WERI-Rb-1 (cell line): ENCODE data around the gene CEP44.

Experiments
- DNase-seq: peaks from one replicate; pipeline ENCODE4 v3.0.0-alpha.2; 2020
- H3K27ac ChIP-seq: fragments of 250-450 bp; sonication (Bioruptor Pico); 2 replicates; pipeline ENCODE4 v1.5.1; 2020; ENCODE audit warnings: mild to moderate bottlenecking, moderate library complexity
- H3K27me3 ChIP-seq: fragments of 250-450 bp; sonication (Bioruptor Pico); 2 replicates; pipeline ENCODE4 v1.5.1; 2021; ENCODE audit warnings: mild to moderate bottlenecking, low read depth, moderate library complexity; ENCODE audit not compliant: insufficient read depth, severe bottlenecking
- H3K36me3 ChIP-seq: fragments of 250-450 bp; sonication (Bioruptor Pico); 2 replicates; pipeline ENCODE4 v1.5.1; 2020; ENCODE audit warnings: mild to moderate bottlenecking, moderate library complexity
- H3K4me3 ChIP-seq: 2 replicates; pipeline ENCODE4 v1.5.1; 2011; ENCODE audit warnings: low read depth, mild to moderate bottlenecking, control low read depth, low read length
- H3K9me3 ChIP-seq: fragments of 250-450 bp; sonication (Bioruptor Pico); 2 replicates; pipeline ENCODE4 v1.5.1; 2021; ENCODE audit warnings: mild to moderate bottlenecking, moderate library complexity; ENCODE audit not compliant: severe bottlenecking
- CTCF ChIP-seq: IDR thresholded peaks from 2 replicates; pipeline ENCODE4 v1.5.1; 2011; ENCODE audit warnings: low read depth, mild to moderate bottlenecking, control low read depth, inconsistent platforms, low read length

Gene CEP44

DNA sequence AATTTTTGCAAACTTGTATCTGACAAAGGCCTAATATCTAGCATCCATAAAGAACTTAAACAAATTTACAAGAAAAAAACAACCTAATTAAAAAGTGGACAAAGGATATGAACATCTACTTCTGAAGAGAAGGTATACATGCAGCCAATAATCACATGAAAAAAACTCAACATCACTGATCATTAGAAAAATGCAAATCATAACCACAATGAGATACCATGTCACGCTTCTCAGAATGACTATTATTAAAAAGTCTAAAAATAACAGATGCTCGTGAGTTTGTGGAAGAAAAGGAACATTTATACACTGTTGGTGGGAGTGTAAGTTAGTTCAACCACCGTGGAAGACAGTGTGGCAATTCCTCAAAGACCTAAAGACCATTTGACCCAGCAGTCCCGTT lies 24.0 kb downstream of the CEP44 start:
- Histone ChIP-seq H3K9me3 (no peaks in the 10 kb centered on the region), H3K27me3 (no peaks in the 10 kb centered on the region), H3K4me3 (no peak overlapping the region), H3K27ac (no peak overlapping the region), H3K36me3 (peaks cover 31% of the 10 kb centered on the region)
- DNase-seq, result no peak
- no peak for TF ChIP-seq CTCF

- Histone ChIP-seq H3K36me3 (peaks cover 12% of the 10 kb centered on the region), H3K27me3 (no peaks in the 10 kb centered on the region), H3K4me3 (no peak overlapping the region), H3K27ac (no peak overlapping the region), H3K9me3 (no peaks in the 10 kb centered on the region)
- TF ChIP-seq CTCF, result no peak
- no peak for DNase-seq
Observed at GRCh38 chr4:174312993-174313392, 29.3 kb downstream of the CEP44 start.

GRCh38 chr4:174314274-174314673 lies 30.6 kb downstream of the CEP44 start:
- no peaks in the 10 kb centered on the region for H3K27me3 ChIP-seq
- no peak for TF ChIP-seq CTCF
- DNase-seq, result no peak
- no peak overlapping the region for H3K4me3 ChIP-seq
- H3K36me3 ChIP-seq, result peaks cover 11% of the 10 kb centered on the region
- no peak overlapping the region for H3K27ac ChIP-seq
- H3K9me3 ChIP-seq, result no peaks in the 10 kb centered on the region

DNA sequence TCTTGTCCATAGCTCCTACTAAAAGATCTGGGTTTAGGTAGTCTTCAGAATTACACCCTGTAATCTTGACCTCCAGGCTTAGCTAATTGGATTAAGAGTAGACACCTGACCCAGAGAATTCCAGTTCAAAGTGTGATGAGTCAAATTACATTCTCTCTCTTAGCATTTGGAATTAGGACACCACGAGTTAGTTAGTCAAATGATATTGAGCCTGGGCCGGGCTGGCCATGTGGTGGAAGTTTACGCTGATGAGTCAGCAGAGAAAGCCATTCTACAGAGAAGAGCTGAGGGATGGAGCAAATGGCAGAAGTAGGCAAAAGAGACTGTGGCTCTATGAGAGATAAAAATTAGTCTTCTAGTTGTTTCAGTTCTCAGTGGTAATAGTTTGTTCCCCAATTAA lies 31.1 kb downstream of the CEP44 start:
- H3K27me3 ChIP-seq, result no peaks in the 10 kb centered on the region
- peaks cover 13% of the 10 kb centered on the region for H3K36me3 ChIP-seq
- DNase-seq, result peak; percentile 49
- H3K4me3 ChIP-seq, result no peak overlapping the region
- no peak overlapping the region for H3K27ac ChIP-seq
- TF ChIP-seq CTCF, result no peak
- no peaks in the 10 kb centered on the region for H3K9me3 ChIP-seq

DNA sequence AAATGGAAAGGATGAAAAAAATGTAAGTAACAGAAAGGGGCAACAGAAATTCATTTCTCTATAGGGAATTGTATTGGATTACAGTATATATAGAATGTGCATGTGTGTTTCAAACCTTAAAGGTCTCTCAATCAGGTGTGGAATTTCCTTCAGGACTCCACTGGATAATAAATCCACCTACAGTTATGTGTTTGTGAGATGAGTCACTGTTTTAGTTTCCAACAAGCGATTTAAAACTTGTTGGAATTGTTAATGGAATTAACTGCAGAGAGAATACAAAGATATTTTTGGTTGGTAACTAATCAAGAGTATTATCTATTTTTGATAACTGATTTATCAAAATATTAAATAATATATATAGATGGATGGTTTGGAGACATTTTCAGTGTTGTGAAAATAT lies 32.8 kb downstream of the CEP44 start:
- no peak for DNase-seq
- H3K36me3 ChIP-seq, result peaks cover 15% of the 10 kb centered on the region
- no peak overlapping the region for H3K4me3 ChIP-seq
- no peak overlapping the region for H3K27ac ChIP-seq
- TF ChIP-seq CTCF, result no peak
- H3K27me3 ChIP-seq, result no peaks in the 10 kb centered on the region
- H3K9me3 ChIP-seq, result no peaks in the 10 kb centered on the region

GRCh38 chr4:174316954-174317353 lies 33.2 kb downstream of the CEP44 start:
- no peaks in the 10 kb centered on the region for H3K9me3 ChIP-seq
- no peaks in the 10 kb centered on the region for H3K27me3 ChIP-seq
- peaks cover 15% of the 10 kb centered on the region for H3K36me3 ChIP-seq
- no peak overlapping the region for H3K27ac ChIP-seq
- no peak for DNase-seq
- no peak for TF ChIP-seq CTCF
- H3K4me3 ChIP-seq, result no peak overlapping the region
